IPS-11a (cell line): ENCODE results near the gene TSPAN17.

Experiments used
- H3K4me3 ChIP-seq: one replicate; pipeline ENCODE4 v1.5.1; 2013; ENCODE audit warnings: low read depth, low read length, control low read depth

Gene TSPAN17

DNA sequence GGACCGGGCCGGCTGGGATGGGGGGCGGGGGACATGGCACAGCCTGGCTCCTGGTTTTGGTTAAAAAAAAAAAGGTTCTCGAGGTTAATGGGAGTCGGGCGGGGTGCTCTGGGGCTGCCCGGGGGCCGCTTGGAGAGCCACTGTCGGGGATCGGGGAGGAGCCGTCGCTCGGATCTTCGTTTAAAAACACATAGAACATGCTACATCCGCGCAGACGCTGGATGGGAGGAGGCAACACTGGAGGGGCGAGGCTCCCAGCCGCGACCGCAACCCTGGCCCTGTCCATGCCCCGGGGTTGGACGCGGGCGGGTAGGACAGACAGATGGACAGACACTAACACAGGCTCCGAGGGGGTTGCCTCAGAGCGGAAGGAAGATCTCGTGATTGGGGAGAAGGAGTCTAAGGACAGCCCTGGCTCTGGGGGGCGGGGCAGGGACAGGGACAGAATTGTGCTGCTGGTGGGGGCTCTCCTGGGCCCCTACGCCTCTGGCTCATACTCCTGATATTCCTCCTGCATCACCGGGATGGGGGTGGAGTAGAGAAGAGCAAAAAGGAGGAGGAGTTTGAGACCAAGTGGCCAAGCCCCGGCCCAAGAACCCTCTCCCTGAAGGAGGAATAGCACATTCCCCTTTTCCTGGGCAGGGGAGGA is 26.8 kb upstream of the TSPAN17 start:
- no peak overlapping the region for H3K4me3 ChIP-seq

DNA sequence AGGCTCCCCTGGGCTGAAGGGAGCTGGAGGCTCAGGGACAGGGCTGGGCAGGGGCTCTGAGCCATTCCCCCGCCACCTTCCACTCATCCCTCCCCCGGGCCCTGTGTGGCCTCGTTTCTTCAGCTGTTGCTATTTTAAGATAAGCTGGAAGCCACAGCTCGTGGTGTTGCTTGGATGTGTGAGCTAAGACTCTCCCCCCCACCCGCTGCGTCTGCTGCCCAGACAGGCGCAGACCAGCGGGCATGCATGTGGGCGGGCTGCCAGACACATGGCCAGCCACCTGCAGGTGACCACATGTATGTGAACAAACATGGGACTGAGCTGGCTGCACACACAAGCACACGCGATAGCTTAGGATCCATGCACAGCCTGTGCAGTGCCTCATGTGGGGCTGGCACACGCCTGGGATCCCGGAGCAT is 25.6 kb upstream of the TSPAN17 start:
- H3K4me3 ChIP-seq = no peak overlapping the region

DNA sequence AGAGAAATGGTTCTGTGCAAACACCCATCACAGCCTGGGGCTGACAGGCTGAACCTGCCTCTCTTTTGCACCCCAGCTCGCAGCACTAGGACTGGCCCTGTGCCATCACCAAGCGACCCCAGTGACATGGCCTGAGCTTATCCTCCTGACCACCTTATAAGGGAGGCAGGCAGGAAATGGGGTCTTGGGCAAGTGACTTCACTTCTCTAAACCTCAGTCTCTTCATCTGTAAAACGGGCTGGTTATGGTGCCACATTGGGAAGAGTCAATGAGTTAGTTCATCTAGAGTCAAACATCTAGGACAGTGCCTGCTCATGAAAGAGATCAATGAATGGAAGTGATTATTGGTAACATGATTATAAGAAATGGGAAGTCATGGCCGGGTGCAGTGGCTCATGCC is 23.1 kb upstream of the TSPAN17 start:
- no peak overlapping the region for H3K4me3 ChIP-seq

DNA sequence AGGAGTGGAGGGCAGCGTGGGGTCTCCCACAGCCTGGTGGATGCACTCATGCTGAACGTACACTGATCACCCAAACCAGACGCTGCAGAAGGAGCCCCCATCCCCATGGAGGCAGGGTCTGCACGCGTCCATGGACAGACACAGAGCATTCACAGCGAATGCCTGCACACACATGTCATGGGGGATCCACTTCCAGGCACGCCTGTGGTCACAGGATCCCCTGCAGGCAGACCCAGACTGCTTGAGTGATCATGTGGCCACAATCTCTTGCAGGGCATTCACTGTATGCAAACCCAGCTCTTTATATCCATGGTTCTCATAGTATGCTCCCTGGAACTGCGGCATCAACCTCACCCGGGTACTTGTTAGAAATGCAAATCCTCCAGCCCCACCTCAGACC is 22.3 kb upstream of the TSPAN17 start:
- H3K4me3 ChIP-seq = no peak overlapping the region

DNA sequence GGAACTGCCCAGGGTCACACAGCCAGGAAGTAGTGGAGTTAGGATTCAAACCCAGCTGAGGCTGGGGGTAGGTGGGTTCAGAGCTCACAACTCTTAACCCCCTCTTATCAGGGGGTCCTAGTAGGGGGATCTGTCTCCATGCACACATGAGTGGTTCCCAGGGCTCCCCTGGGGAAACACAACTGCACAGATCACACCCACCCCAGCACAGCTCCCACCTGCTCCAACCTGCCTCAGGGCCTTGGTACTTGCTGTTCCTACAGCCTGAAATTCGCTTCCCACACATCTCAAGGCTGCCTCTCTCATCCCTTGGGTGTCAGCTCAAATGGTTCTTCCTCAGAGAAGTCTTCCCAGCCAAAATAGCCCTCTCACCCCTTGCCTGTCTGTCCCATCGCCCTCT is 21.8 kb upstream of the TSPAN17 start:
- H3K4me3 ChIP-seq = no peak overlapping the region

DNA sequence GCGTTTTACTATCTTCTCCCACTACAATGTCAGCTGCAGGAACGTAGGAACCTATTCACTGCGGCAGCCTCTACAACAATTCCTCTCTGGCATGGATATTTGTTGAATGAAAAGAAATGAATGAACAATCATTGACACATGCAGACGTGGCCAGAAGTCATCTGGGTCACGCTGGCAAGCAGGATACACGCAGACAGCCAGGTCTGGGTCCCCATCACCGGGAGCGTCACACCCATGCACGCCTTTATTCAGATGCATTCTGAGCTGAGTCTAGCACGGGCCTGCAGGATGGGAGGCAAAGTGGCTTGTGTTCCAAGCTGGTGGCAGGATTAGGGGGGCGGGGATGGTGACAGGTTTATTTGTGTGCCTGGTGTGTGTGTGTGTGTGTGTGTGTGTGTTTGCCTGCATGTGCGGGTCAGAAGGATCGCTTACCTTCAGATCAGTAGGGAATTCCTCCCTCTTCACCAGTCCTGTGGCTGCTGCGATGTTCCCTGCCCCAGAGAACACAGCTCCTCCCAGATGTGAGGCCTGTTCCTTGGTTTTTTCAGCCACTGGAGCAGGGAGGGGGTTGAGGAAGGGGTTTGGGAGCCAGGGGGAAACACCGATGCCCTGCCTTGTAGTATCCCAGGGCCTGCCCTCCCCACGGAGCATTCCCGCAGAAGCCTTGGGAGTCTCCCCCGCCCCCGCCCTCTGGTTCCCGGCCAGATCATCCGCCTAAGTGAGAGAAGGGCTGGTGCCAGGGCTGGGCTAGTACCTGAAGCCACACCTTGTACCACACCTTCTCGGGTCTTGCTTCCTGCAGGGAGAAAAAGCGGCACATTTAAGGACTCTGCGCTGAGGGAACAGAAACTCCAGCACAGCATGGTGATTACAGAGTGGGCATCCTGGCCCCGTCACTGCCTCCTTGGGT is 21.1 kb upstream of the TSPAN17 start:
- H3K4me3 ChIP-seq = no peak overlapping the region

DNA sequence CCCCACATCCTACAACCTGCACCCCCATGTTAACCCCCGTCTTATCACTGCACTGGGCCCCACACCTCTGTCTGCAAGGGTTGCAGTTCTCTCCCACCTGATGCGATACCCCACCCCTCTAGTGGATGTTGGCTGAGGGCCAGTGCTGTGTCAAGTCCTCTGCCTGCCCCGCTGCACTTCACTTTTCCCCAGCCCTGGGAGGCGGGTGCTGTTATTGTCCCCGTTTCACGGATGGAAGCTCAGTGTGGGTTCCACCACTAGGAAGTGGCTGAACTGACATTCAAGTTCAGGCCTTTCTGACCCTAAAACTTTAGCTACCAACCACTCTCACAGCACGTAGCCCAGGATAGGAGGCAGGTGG is 20.4 kb upstream of the TSPAN17 start:
- H3K4me3 ChIP-seq = no peak overlapping the region

DNA sequence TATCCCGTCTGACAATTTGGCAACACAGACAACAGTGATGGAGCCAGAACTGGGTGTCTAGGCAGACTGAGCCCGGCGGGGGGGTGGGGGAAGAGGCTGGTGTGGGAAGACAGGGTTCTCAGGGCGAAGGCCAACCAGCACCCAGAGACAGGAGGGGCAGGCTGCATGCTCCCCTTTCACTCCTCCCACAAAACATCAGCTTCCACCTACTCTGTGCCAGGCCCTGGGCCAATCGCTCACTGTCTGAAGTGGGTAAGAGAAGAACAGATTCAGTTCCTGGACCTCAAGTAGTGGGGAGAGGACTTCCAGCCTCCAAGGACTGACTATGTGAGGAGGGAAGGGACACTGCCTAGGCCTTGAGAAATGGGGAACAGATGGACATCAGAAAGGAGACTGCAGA is 19.7 kb upstream of the TSPAN17 start:
- H3K4me3 ChIP-seq = no peak overlapping the region

DNA sequence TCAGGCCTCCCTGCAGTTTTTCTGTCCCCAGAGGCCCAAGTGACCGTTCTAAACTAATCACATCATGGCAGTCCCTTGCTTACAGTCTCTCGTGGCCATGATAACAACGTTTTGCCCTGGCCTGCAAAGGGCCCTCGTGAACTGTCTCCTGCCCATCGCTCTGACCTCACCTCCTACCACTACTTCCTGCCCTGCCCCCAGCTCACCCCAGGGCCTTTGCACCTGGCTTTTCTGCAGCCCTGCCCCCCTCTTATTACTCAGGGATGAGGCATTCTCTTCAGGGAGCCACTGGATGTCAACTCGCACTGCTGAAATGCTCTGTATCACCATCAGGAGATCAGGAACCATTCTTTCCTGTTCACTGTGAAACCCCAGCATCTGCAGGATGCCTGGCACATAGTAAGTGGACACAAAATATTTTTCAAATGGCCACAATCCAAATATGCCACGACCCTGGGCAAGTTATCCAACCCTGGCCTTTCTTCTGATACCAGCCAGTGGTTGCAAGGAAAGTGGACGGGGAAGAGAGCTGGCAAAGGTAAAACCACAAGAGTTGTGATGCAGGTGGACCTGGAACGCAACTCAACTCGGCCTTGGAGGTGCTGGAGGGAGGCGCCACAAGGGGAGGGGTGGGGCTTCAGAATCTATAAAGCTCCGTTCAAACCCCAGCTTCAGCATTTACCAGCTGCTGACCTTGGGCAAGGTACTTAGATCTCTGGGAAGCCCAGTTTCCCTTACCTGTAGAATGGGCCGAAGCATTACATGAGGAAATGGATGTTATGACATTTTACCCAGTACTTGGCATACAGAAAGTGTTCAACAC is 18.7 kb upstream of the TSPAN17 start:
- no peak overlapping the region for H3K4me3 ChIP-seq

DNA sequence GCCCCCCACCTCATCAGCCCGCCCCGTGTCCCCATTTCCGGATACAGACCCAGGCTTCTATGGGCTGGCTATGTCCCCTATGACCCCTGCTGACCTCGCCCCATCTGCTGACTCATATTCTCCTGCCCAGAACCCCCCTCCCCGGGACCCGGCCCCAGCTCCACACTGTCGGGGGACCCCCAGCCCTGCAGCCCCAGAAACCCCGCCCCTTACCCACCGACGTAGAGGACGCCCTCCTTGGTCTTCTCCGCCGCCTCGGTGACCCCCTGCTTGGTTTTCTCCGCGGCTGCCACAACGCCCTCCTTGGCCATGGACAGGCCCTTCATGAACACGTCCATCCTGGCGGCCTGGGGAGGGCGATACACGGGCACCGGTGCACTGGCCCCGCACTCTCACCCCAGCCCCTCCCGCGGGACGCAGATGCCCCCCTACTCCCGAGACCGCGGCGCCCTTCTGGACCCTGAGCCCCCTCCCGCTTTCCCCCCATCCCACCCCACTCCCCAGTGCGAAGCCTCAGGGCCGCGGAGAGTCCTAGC is 17.9 kb upstream of the TSPAN17 start:
- peak overlapping the region; percentile 77 for H3K4me3 ChIP-seq

DNA sequence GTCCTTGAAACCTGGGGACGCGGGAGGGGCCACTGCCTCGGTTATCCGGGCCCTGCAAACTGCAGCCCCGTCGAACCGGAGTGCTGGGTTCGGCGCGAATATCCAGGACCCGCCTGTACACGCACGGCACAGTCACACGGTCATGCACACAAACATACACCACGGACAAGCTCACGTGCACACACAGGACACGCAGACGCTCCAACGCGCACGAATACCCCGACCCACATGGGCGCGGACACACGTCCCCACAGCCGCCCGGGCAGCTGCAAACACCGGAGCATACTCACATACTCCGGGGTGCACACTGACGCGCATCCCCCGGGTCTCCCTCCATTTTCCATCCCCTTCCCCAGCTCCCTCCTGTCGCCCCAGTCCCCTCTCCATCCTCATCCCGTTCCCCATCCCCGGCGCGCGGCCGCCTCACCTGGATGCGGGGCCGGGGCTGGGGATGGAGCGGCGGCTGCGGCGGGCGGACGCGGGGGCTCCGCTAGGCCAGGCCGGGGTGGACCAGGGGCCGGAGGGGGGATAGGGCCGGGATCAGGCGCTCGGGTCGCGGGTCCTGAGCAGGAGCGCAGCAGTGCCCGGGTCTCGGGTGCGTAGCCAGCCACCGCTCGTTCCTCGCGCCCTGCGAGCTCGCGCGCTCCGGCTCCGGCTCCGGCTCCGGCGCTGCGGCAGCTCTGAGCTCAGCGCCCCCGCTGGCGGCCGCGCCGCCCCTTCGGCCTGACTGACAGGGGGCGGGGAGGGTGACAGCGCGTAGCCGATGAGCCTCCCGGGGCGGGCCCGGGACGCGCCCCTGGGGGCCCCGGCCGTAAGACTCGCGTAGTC is 17.2 kb upstream of the TSPAN17 start, which contains the start of the genes EIF4E1B and SNCB:
TSS of gene EIF4E1B (plus strand) at position 823 of the 828 bp plus-strand sequence. CDS start 12,113 bp downstream, outside the sequence.
TSS of gene SNCB (minus strand) at position 682 of the 828 bp plus-strand sequence. CDS start 880 bp downstream, outside the sequence.
- peak within 1 kb of the TSS; percentile 77 for H3K4me3 ChIP-seq

DNA sequence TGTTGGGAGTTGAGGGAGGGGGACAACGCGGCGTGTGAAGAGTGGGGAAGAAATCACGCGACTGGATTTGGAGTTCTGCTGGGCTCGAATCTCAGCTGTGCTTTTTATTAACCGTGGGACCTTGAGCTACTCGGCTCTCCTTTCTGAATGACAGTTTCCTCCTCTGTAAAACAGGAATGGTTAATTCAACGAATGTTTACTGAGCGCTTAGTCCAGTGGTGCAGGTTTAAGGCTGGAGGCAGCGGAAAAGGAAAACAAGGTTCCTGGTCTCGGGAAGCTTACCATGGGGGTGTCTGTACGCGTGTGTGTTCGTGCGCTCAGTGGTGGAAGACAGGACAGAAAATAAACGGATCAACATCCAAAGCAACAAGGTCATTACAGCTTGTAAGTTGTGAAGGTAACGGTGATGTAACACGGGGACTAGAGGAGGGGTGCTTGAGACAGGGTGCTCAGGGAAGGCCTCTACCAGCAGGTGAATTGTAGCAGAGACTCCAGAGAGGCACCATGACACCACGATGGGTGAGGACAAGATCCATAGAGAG is 16.5 kb upstream of the TSPAN17 start:
- peak overlapping the region; percentile 77 for H3K4me3 ChIP-seq

DNA sequence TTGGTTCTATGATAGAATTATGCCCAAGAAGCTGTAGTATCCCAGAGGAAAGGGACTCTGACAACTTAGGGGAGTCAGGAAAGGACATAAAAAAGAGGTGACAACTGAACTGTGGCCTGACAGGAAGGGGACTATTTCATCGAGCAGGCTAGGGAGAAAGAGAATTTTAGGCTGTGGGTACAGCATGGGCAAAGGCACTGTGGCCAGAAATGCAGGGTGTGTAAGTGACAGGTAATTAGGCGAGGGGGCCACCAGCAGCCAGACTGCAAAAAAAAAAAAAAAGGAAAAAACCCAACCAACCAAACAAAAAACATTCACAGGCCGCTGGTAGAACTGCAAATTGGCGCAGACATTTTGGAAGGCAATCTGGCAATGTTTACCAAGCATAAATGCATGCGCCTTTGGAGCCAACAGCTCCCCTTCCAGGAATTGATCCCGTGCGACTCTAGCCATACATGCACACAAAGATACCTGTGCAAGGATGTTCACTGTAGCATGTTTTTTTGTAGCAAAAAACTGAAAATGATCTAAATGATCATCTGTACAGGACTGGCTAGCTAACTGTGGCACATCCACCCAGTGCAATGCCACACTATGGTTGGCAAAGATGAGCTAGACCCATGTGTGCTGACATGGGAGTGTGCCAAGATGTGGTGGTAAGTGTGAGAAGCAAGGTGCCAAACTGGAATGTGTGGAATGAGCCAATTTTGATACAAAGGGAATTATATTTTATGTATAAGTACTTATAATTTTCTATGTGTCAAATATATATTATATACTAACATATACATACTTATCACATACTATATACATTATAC is 15.7 kb upstream of the TSPAN17 start:
- H3K4me3 ChIP-seq = no peak overlapping the region

DNA sequence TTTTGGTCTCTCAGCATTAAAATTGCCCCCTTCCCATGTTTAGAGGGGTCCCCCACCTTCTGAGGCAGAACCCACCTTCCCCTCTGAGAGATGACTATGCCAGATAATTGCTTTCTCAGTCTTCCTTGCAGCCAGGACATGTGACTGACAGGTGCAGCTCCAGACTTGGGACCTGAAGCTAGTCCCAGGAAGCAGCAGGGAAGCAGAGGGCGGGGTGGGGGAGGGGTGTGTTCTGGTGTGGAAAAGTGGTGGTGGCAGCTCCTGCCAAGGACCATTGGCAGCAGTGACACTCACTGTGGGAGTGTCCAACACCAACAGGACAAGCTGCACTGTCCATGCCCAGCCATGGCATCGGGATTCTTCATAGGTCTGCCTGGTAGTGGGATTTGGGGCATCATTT is 14.5 kb upstream of the TSPAN17 start:
- H3K4me3 ChIP-seq = no peak overlapping the region

DNA sequence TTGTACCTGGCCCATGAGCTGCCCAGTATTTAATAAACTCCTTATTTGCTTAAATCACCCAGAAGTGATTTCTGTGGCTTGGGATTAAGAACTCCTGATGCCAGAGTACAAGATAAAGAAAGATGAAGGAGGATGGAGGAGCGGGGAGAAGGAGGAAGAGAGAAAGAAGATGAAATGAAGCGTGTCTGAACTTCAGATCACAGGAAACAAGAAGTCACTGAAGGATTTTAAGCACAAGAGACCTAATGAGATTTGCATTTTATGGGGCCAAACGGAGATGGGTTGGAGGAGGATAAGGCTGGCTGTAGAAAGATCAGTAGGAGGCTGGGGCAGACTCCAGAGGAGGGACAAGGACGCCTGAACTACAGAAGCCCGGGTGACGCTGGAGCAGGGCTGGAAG is 13.7 kb upstream of the TSPAN17 start:
- no peak overlapping the region for H3K4me3 ChIP-seq

DNA sequence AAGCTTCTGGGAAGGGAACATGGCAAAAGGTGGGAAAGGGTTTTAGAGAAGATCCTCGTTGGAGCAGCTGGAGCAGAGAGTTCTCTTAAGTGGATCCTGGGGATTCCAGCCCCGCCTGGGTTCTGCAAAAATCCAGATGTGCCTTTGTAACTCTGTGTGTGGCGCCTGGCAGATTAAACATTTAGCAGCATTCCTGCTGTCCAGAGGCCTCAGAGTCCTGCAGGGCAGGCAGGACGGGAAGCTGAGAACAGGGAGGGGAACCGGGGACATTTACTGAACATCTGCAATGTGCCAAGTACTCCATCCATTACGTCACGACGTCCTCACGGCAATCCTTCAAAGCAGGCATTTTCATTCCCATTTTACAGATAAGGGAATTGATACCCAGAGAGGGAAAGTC is 10.9 kb upstream of the TSPAN17 start:
- no peak overlapping the region for H3K4me3 ChIP-seq

DNA sequence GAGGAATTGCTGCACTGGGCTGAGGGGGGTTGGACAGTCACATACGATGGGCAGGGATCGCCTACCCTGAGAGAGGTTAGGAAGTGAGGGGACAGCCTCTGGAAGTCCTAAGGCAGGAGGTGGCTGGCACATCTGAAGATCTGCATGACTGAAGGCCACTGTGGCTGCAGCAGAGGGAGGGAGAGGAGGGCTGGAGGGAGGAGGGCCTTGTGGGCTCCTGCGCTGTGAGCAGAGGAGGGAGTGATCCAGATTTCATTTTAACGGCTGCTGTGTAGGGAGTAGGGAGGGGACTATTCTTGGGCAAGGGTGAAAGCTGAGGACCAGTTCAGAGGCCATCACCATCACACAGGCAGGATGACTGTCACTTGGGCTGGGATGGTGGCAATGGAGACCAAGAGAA is 9.7 kb upstream of the TSPAN17 start:
- no peak overlapping the region for H3K4me3 ChIP-seq

DNA sequence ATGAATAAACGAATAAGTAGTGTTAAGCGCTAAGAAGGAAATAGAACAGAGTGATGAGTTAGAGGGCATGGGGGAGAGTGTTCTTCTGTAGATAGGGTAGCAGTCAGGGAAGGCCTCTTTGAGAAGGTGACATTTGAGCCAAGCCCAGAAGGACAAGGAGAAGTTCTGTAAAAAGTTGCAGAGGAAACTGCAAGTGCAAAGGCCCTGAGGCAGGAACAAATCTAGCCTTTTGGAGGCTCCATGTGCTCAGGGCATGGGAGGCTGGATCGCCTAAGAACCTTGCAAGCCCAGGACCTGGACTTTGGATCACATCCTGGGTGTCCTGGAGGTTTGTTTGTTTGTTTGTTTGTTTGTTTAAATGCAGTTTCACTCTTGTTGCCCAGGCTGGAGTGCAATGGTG is 8.8 kb upstream of the TSPAN17 start:
- no peak overlapping the region for H3K4me3 ChIP-seq

DNA sequence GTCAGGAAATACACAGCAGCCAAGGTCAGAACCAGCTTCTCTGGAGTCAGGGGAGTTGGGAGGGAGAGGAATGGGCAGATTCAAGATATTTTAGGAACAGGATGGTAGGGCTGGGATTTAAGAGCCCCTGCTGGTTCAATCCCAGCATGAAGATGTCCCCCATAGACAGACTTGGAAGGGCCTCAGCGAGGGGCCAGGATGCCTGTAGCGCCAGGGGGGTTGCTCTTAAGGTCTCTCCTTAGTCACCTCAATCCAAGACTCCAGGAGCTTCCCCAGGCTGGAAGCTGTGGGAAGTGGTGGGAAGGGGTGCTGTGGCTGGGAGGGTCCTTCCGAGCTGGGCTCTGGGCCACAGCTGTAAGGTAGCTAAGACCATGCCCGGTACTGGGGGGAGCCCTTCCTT is 8.1 kb upstream of the TSPAN17 start:
- H3K4me3 ChIP-seq = no peak overlapping the region
